HEK293 (cell line): ENCODE results near the gene ARHGAP6.

ENCODE experiments used
- ATF2 ChIP-seq: fragments of 450-650 bp; formaldehyde crosslinking; IDR thresholded peaks from 2 replicates; pipeline ENCODE4 v1.5.1; 2016; ENCODE audit warnings: missing biosample characterization, missing genetic modification characterization, low read depth
- CTCF ChIP-seq: fragments of 450-650 bp; formaldehyde crosslinking; IDR thresholded peaks from 2 replicates; pipeline ENCODE4 v1.5.1; 2016; ENCODE audit warnings: missing biosample characterization, missing genetic modification characterization
- OSR2 ChIP-seq: fragments of 450-650 bp; formaldehyde crosslinking; IDR thresholded peaks from 2 replicates; pipeline ENCODE4 v1.5.1; 2016; ENCODE audit warnings: missing biosample characterization, missing genetic modification characterization
- SETDB1 ChIP-seq: IDR thresholded peaks from one replicate; pipeline ENCODE4 v1.6.1; 2017; ENCODE audit warnings: mild to moderate bottlenecking, low read length, moderate library complexity, mixed read lengths; ENCODE audit not compliant: insufficient read length
- ZBTB1 ChIP-seq: fragments of 450-650 bp; formaldehyde crosslinking; IDR thresholded peaks from 2 replicates; pipeline ENCODE4 v1.5.1; 2016; ENCODE audit warnings: missing biosample characterization, missing genetic modification characterization
- ZBTB11 ChIP-seq: fragments of 450-650 bp; formaldehyde crosslinking; conservative IDR thresholded peaks from 2 replicates; pipeline ENCODE4 v1.5.1; 2016; ENCODE audit warnings: low read depth, missing biosample characterization, missing genetic modification characterization
- ZBTB21 ChIP-seq: fragments of 450-650 bp; formaldehyde crosslinking; IDR thresholded peaks from 2 replicates; pipeline ENCODE4 v1.5.1; 2017; ENCODE audit warnings: missing biosample characterization, missing genetic modification characterization
- ZNF114 ChIP-seq: fragments of 450-650 bp; formaldehyde crosslinking; IDR thresholded peaks from 2 replicates; pipeline ENCODE4 v1.5.0; 2017; ENCODE audit warnings: missing biosample characterization, missing genetic modification characterization
- ZNF157 ChIP-seq: fragments of 450-650 bp; formaldehyde crosslinking; IDR thresholded peaks from 2 replicates; pipeline ENCODE4 v1.5.1; 2016; ENCODE audit warnings: missing biosample characterization, missing genetic modification characterization
- ZNF239 ChIP-seq: fragments of 450-650 bp; formaldehyde crosslinking; IDR thresholded peaks from 2 replicates; pipeline ENCODE4 v1.5.1; 2016; ENCODE audit warnings: missing biosample characterization, missing genetic modification characterization
- ZNF274 ChIP-seq, 2 experiments: fragments of 200-500 bp in 1 of 2; fragments of 450-650 bp in 1 of 2; sonication (Bioruptor generic) in 1 of 2; formaldehyde crosslinking in 1 of 2; IDR thresholded peaks; 2 replicates each; pipeline versions ENCODE4 v1.5.1 to v1.6.1; 2014 to 2016; ENCODE audit warnings: borderline replicate concordance in 1 of 2, inconsistent platforms in 1 of 2, low read length in 1 of 2, missing biosample characterization in 1 of 2, missing genetic modification characterization in 1 of 2
- ZNF549 ChIP-seq: fragments of 450-650 bp; IDR thresholded peaks from 2 replicates; pipeline ENCODE4 v1.5.1; 2018; ENCODE audit warnings: missing biosample characterization, missing genetic modification characterization, mild to moderate bottlenecking, inconsistent platforms, moderate library complexity
- ZNF571 ChIP-seq: fragments of 450-650 bp; formaldehyde crosslinking; IDR thresholded peaks from 2 replicates; pipeline ENCODE4 v1.5.0; 2017; ENCODE audit warnings: missing biosample characterization, missing genetic modification characterization
- TF ChIP-seq, protein P1 (sequence below): fragments of 450-650 bp; formaldehyde crosslinking; IDR thresholded peaks from 2 replicates; pipeline ENCODE4 v1.5.1; 2016; ENCODE audit warnings: missing biosample characterization, missing genetic modification characterization

DNA sequence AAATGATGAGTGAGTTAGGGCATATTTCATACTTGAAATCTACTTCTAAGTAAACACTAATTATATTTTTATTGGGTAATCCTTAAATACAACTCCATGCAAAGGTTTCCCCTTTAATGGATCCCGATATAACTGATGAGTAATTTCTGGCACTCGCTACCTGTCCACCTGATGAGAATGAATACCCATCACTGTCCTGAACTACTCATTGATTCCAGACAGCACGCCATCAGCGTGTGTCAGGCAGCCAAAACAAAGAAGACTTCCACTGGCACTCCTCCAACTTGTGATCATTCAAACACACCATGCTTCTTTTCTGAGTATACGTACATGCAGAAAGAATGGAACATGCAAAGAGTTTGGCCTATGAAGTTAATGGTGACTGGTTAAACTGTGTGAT is 485.1 kb downstream of the ARHGAP6 start:
- TF ChIP-seq ZBTB21 (tag by site-specific recombination), result no peak
- no peak for TF ChIP-seq CTCF (tag by site-specific recombination)
- TF ChIP-seq ZNF549 (tag by site-specific recombination), result no peak
- no peak for TF ChIP-seq ZBTB11 (tag by site-specific recombination)
- TF ChIP-seq, protein P1, sequence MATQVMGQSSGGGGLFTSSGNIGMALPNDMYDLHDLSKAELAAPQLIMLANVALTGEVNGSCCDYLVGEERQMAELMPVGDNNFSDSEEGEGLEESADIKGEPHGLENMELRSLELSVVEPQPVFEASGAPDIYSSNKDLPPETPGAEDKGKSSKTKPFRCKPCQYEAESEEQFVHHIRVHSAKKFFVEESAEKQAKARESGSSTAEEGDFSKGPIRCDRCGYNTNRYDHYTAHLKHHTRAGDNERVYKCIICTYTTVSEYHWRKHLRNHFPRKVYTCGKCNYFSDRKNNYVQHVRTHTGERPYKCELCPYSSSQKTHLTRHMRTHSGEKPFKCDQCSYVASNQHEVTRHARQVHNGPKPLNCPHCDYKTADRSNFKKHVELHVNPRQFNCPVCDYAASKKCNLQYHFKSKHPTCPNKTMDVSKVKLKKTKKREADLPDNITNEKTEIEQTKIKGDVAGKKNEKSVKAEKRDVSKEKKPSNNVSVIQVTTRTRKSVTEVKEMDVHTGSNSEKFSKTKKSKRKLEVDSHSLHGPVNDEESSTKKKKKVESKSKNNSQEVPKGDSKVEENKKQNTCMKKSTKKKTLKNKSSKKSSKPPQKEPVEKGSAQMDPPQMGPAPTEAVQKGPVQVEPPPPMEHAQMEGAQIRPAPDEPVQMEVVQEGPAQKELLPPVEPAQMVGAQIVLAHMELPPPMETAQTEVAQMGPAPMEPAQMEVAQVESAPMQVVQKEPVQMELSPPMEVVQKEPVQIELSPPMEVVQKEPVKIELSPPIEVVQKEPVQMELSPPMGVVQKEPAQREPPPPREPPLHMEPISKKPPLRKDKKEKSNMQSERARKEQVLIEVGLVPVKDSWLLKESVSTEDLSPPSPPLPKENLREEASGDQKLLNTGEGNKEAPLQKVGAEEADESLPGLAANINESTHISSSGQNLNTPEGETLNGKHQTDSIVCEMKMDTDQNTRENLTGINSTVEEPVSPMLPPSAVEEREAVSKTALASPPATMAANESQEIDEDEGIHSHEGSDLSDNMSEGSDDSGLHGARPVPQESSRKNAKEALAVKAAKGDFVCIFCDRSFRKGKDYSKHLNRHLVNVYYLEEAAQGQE (tag by site-specific recombination), result no peak
- no peak for TF ChIP-seq SETDB1
- no peak for TF ChIP-seq ZNF157 (tag by site-specific recombination)
- no peak for TF ChIP-seq ZNF571 (tag by site-specific recombination)
- no peak for TF ChIP-seq ZBTB1 (tag by site-specific recombination)
- no peak for TF ChIP-seq ZNF274 (IDR thresholded peaks at IDR 0.05; ENCODE audit: low read length)
- TF ChIP-seq ZNF274 (tag by site-specific recombination; IDR thresholded peaks at IDR 0.05; ENCODE audit: borderline replicate concordance), result no peak
- TF ChIP-seq OSR2 (tag by site-specific recombination), result no peak
- no peak for TF ChIP-seq ZNF114 (tag by site-specific recombination)
- no peak for TF ChIP-seq ZNF239 (tag by site-specific recombination)
- TF ChIP-seq ATF2 (tag by site-specific recombination), result no peak
